ENCODE results near the gene TADA2B.

- TF ChIP-seq, protein P1, sequence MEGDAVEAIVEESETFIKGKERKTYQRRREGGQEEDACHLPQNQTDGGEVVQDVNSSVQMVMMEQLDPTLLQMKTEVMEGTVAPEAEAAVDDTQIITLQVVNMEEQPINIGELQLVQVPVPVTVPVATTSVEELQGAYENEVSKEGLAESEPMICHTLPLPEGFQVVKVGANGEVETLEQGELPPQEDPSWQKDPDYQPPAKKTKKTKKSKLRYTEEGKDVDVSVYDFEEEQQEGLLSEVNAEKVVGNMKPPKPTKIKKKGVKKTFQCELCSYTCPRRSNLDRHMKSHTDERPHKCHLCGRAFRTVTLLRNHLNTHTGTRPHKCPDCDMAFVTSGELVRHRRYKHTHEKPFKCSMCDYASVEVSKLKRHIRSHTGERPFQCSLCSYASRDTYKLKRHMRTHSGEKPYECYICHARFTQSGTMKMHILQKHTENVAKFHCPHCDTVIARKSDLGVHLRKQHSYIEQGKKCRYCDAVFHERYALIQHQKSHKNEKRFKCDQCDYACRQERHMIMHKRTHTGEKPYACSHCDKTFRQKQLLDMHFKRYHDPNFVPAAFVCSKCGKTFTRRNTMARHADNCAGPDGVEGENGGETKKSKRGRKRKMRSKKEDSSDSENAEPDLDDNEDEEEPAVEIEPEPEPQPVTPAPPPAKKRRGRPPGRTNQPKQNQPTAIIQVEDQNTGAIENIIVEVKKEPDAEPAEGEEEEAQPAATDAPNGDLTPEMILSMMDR (IDR thresholded peaks at IDR 0.05): no peak
- no peak for TF ChIP-seq ESRRA (CRISPR knock-in tag; IDR thresholded peaks at IDR 0.05; ENCODE audit: borderline replicate concordance)
- TF ChIP-seq, protein P2, sequence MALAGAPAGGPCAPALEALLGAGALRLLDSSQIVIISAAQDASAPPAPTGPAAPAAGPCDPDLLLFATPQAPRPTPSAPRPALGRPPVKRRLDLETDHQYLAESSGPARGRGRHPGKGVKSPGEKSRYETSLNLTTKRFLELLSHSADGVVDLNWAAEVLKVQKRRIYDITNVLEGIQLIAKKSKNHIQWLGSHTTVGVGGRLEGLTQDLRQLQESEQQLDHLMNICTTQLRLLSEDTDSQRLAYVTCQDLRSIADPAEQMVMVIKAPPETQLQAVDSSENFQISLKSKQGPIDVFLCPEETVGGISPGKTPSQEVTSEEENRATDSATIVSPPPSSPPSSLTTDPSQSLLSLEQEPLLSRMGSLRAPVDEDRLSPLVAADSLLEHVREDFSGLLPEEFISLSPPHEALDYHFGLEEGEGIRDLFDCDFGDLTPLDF (CRISPR knock-in tag; IDR thresholded peaks at IDR 0.05): no peak
- no peak for TF ChIP-seq NFYB (CRISPR knock-in tag; conservative IDR thresholded peaks at IDR 0.05; ENCODE audit: low read depth)
- TF ChIP-seq, protein P3, sequence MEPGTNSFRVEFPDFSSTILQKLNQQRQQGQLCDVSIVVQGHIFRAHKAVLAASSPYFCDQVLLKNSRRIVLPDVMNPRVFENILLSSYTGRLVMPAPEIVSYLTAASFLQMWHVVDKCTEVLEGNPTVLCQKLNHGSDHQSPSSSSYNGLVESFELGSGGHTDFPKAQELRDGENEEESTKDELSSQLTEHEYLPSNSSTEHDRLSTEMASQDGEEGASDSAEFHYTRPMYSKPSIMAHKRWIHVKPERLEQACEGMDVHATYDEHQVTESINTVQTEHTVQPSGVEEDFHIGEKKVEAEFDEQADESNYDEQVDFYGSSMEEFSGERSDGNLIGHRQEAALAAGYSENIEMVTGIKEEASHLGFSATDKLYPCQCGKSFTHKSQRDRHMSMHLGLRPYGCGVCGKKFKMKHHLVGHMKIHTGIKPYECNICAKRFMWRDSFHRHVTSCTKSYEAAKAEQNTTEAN (CRISPR knock-in tag; IDR thresholded peaks at IDR 0.05): no peak
- TF ChIP-seq, protein P4, sequence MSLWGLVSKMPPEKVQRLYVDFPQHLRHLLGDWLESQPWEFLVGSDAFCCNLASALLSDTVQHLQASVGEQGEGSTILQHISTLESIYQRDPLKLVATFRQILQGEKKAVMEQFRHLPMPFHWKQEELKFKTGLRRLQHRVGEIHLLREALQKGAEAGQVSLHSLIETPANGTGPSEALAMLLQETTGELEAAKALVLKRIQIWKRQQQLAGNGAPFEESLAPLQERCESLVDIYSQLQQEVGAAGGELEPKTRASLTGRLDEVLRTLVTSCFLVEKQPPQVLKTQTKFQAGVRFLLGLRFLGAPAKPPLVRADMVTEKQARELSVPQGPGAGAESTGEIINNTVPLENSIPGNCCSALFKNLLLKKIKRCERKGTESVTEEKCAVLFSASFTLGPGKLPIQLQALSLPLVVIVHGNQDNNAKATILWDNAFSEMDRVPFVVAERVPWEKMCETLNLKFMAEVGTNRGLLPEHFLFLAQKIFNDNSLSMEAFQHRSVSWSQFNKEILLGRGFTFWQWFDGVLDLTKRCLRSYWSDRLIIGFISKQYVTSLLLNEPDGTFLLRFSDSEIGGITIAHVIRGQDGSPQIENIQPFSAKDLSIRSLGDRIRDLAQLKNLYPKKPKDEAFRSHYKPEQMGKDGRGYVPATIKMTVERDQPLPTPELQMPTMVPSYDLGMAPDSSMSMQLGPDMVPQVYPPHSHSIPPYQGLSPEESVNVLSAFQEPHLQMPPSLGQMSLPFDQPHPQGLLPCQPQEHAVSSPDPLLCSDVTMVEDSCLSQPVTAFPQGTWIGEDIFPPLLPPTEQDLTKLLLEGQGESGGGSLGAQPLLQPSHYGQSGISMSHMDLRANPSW (CRISPR knock-in tag; conservative IDR thresholded peaks at IDR 0.05; ENCODE audit: low read depth): no peak
These were observed 7.4 kb downstream of the TADA2B start for GRCh38 chr4:7050481-7051143.

Data from WTC11 (cell line).